ENCODE measurements around the gene YEATS2.

Gene YEATS2

DNA sequence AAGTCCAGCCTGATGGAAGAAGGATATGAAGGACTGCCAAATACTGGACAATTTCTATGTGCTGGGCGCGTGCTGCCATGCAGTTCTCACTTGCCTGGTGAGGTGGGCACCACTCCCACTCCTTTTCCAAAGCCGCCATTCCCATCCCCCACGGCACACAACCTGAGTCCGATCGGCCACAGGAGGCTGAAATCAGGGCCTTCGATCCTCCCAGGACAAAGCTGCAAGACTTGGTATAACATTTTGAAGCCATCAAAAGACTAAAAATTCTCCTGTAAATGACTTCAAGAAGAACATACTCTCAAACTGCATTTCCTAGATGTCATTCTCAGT lies 130.9 kb downstream of the YEATS2 start:
- no peak for DNase-seq (ENCODE audit: extremely low read depth in 1 of 2, low read depth in 1 of 2)

DNA sequence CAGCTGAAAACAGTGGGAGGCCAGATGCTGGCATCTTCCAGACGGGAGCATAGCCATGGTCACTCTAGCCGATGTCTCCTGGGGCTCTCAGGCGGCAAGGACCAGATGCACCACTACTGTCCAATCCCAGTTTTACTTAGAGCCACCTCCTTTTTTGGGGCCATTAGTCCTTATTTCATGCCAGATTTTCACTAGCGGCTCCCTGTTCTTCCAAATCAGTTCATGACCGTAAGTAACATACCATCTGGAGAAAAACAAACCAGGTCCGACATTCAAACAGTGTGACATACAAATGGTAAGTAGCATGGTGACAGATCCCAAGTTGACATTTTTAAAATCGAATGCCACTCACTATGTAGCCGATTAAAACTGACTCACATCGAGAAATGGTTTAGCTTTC lies 131.9 kb downstream of the YEATS2 start:
- DNase-seq (ENCODE audit: extremely low read depth in 1 of 2, low read depth in 1 of 2): no peak

DNA sequence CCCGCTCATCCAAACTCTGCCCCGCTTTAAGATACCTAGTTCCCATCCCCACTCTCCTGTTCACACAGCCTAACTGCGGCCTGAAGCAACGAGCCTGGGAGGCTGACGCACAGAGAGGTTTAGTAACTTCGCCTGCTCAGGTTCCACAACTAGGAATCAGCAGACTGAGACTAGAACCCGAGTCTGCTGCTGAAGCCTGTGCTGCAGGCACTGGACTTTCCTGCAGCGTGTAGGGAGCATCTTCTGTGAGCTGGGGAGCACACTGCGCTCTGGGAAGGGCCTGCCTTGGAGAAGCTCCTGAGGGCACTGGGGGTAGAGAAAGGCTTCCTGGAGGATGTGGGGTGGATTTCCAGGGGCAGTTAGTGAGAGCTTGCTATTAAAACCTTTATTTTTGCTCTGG lies 132.6 kb downstream of the YEATS2 start:
- DNase-seq (ENCODE audit: extremely low read depth in 1 of 2, low read depth in 1 of 2): no peak

DNA sequence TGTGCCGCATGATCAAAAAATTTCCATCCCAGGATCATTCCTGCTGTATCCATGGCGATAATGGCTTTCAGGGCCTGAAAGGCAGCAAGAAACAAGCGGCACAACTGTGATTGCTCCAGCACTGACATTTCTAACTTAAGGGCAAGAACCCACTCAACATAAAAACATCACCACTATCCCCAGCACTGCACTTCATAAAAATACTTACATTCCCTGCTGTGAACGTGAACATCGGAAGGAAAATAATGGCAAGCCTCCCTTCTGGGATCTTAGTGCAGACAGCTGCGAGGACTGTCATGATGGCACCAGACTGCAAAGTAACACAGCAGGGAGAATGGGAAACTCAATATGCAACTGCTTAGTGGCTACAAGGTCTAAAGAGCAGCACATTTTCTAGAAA lies 135.9 kb downstream of the YEATS2 start:
- no peak for DNase-seq (ENCODE audit: extremely low read depth in 1 of 2, low read depth in 1 of 2)

DNA sequence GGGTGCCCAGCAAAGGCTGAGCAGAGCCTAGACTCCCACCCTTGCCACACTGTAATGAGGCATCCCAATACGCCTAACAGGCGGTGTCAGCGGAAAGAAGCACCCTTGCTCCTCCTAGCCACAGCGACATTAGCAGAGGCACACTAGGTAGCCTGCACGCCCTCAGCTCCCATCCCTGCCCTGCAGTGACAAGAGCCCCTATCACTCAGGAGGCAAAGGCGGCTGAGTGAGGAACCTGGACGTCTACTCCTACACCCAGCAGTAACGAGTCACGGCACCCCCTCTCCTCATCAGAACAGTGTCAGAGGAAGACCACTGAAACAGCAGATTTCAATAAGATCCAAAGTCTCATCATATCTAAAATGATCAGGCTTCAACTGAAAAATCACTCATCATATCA lies 139.8 kb downstream of the YEATS2 start:
- no peak for DNase-seq (ENCODE audit: extremely low read depth in 1 of 2, low read depth in 1 of 2)

DNA sequence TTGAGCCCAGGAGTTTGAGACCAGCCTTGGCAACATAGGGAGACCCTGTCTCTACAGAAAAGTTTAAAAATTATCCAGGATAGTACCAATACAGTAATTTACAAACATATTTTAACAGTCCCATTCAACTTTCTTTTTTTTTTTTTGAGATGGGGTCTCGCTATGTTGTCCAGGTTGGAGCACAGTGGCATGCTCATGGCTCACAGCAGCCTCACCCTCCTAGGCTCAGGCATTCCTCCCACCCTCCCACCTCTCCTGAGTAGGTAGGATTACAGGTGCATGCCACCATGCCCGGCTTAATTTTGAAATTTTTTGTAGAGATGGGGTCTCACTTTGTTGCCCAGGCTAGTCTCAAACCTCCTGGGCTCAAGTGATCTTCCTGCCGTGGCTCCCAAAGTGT lies 140.3 kb downstream of the YEATS2 start:
- DNase-seq (ENCODE audit: extremely low read depth in 1 of 2, low read depth in 1 of 2): no peak

DNA sequence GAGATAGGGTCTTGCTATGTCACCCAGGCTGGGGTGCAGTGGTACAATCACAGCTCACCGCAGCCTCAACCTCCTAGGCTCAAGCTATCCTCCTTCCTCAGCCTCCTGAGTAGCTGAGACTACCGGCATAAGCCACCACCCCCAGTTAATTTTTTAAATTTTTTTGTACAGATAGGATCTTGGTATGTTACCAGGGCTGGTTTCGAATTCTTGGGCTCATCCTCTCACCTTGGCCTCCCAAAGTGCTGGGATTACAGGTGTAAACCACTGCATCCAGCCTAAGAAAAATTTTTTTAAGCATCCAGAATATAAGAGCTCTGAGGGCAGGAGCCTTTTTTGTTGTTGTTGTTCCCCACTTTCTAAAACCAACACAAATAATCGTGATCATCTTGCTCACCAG lies 142.2 kb downstream of the YEATS2 start:
- DNase-seq (ENCODE audit: extremely low read depth in 1 of 2, low read depth in 1 of 2): no peak

DNA sequence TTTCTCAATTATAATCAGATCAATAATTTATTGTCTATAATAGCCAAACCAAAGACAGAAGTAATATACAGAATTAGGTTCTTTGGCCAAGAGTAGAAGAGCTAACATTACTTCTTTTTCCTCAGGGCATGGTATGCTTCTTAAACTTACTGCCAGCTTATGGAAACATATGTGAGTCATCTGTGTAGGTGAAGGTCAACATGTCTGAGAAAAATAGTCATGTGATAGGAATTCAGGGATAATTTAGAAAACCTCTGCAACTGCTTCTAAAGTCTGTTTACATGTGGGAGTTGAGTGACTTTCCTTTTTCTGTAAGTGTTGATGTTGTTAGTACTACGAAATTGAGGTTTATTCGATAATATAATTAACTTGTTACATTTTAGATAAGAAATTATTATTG lies 147.0 kb downstream of the YEATS2 start:
- no peak for DNase-seq (ENCODE audit: extremely low read depth in 1 of 2, low read depth in 1 of 2)

DNA sequence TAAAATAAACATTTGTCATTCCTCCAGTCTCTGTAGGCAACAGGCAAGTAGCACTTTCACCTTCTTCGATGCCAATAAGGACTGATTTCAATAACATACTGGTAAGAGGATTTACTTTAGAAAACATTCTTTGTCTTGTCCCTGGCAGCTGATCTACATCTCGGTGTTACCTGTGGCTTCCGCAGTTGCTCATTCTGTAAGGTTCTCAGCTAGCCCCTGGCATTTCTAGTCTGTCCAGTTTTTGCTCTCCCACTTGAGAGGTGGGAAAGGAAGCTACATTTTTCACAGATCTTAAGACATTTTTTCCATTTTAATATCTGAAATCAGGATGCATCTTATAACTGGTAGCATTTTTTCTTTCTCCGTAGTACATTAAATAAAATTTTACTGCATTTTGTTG lies 147.5 kb downstream of the YEATS2 start:
- DNase-seq (ENCODE audit: extremely low read depth in 1 of 2, low read depth in 1 of 2): no peak

DNA sequence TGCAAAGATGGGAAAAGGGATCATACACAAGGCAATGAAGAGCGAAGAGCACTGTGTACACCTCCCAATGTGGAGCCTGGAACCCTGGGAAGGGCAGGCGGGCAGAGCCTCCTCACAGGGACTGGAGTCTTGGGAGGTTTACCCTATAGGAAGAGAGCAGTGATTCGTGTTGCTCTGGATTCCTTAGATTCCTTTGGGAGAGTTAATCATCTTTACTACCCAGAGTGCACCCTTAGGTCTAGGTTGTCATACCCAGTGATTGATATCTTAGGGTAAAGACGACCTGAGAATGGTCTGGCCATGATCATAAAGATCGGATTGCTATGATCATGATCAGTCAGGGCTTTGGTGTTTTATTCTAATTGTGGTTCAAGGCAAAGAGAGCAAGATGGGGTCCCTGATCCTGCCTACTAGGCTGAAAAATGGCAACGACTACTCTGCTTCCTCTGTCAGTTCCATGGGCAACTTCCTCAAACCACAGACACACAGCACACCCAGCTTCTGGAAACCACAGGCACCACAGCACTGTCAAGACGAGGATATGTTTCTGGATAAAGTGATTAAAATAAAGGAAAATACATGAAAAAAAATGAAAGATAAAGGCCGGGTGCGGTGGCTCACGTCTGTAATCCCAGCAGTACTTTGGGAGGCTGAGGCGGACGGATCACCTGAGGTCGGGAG lies 148.2 kb downstream of the YEATS2 start:
- no peak for DNase-seq (ENCODE audit: extremely low read depth in 1 of 2, low read depth in 1 of 2)

DNA sequence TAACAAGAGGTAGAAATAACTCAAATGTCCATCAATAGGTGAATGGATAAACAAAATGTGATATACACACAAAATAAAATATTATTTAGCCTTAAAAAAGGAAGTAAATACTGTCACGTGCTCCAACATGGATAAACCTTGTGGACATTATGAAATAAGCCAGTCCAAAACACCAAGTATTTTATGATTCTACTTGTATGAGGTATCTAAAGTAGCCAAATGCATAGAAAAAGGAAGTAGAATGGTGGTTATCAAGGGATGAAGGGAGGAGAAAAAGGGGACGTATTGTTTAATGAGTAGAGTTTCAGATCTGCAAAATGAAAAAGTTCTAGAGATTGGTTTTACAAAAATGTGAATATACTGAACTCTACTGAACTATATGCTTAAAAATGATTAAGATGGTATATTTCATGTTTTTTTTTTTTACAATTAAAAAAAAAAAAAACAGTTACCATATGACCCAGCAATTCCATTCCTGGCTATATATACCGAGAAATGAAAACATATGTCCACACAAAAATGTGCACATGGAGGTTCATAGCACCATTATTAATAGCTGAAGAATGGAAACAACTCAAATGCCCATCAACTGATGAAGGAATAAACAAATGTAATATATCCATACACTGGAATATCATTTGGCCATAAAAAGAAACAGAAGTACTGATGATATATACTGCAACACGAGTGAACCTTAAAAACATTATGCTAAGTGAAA lies 156.9 kb downstream of the YEATS2 start:
- no peak for DNase-seq (ENCODE audit: extremely low read depth in 1 of 2, low read depth in 1 of 2)

DNA sequence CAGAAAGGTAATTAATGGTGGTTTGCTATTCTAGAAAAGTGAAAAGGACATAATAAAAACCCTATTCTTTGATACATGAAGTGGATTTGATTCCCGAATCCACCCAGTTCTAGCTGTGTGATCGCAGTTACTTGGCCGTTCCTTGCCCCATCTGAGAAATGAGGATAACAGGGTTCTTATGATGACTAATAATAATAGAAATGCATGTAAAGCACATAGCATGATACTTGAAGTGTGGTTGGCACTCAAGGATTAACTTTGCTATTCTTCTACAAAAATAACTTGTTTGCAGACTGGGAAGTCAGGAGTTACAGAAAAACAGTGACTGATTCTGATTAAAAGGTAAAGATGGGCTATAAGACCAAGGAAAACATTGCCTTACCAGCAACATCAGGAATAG lies 160.3 kb downstream of the YEATS2 start:
- DNase-seq (ENCODE audit: extremely low read depth in 1 of 2, low read depth in 1 of 2): no peak

Measured in activated CD8-positive, alpha-beta memory T cell treated with anti-CD3 and anti-CD28 coated beads for 1 hour (primary cell).